SKM-1 treated with dmso at 0.1 percent for 144 hours (cell line): ENCODE results near the gene CCZ1B.
A peak's percentile ranks its signal among the peaks of the same experiment; 100 is the strongest.
"Not testable (repeated sequence)": the region's sequence is repeated elsewhere in the genome, so short reads cannot be mapped to it uniquely, and the experiment has no call there.

ENCODE experiments used
- DNase-seq: peaks from one replicate; lab custom pipeline; 2025; ENCODE audit not compliant: unreplicated experiment; lab: John Stamatoyannopoulos, UW

The CCZ1B gene

DNA sequence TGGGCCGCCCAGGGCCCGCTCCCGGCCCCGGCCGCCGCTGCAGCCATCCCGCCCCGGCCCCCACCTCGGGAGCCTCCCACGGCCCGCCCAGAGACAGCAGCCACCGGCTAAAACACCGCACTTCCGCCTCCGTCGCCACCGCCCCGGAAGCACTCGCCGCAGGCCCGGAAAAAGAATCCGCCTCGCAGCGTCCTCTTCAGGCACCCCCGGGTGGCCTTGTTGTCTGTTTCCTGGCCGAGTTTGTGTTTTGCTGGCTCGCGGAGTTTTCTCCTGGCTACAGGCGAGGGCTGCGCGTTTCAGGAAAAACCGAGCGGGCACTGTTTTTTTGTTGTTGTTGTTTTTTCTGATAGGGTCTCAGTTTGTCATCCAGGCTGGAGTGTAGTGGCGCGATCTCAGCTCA, at the start of gene CCZ1B:
TSS of gene CCZ1B (minus strand) at position 125 of the 400 bp plus-strand sequence. CDS start at position 47, 78 bp downstream.
- peak; percentile 50 for DNase-seq

DNA sequence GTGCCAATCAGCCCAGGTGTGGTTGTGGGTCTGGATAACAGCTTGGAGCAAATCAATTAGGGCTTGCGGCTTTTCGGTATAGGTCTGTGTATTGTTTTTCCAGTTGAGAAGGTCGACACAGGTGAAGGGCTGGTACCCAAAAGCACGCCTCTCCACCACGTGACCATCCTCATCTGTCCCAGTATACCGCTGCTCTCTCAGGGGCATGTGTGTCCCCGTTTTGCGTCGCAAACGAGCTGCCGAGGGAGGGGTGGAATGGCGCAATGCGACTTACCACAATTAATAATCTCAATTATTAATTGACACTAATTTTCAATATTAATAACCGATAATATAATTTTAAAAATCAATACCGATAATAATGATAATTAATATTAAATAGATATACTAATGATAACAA, 48.9 kb upstream of the CCZ1B start:
- DNase-seq: not testable (repeated sequence)

DNA sequence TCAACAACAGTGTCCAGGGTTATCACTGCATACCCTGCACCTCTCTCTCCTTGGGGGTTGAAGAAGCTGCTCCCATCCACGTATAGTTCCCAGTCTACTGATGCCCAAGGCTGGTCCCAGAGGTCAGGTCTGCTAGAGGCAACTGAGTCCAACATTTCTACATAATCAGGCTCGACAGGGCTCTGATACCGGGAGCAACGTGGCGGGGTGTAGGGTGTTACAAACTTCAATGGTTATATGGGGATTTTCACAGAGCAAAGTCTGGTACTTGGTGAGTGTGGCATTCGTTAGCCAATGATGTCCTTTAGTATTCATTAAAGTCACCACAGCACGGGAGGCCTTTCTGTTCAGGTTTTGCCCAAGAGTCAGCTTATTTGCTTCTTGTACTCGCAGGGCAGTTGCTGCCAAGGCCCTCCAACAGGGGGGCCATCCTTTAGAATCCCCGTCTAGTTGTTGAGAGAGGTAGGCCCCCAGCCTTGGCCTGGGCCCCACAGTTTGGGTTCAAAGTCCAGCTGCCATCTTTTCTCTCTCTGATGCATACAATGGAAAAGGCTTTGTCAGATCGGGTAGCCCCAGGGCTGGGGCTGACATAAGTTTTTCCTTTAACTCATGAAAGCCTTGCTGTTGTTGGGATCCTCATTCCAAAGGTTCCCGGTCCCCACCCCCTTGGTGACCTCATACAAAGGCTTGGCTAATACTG, 46.3 kb upstream of the CCZ1B start:
- DNase-seq: not testable (repeated sequence)

DNA sequence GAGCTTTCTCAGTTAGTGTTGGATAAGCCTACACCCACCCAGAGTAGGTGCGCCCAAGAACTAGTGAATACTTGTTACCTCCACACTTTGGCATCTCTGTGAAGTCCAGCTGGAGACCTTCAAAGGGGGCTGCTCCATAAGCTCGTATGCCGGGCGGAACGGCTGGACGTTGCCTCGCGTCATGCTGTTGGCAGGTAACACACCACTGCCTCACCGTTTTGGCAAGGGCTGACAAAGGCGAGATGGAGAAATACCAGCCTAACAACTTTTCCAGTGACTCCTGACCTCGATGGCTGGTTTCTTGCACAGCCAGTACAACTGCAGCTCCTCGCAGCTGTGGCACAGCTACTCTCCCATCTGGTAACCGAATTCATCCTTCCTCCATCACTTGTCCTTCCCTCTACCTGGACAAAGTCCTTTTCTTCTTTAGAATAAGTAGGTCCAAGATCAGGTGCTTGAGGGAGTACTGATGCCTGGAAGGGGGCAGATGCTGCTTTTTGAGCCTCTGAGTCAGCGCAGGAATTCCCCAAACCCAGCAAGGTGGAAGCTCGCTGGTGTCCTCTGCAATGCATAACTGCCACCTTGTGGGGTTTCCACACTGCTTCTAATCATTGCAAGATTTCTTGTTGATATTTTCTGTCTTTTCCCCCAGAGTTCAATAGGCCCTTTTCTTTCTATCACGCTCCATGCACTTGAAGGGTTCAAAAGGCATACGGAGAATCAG, 45.5 kb upstream of the CCZ1B start:
- DNase-seq: not testable (repeated sequence)

DNA sequence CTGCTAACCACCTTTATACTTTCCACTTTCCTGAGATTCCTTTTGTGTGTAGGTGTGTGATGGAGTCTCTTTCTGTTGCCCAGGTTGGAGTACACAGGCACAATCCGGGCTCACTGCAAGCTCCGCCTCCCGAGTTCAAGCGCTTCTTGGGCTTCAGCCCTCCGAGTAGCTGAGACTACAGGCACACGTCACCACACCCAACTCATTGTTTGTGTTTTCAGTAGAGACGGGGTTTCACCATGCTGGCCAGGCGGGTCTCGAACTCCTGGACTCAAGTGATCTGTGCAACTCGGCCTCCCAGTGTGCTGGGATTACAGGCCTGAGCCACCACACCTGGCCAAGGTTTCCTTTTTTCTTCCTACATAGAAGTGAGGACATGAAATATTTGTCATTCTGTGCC, 38.7 kb upstream of the CCZ1B start:
- not testable (repeated sequence) for DNase-seq

DNA sequence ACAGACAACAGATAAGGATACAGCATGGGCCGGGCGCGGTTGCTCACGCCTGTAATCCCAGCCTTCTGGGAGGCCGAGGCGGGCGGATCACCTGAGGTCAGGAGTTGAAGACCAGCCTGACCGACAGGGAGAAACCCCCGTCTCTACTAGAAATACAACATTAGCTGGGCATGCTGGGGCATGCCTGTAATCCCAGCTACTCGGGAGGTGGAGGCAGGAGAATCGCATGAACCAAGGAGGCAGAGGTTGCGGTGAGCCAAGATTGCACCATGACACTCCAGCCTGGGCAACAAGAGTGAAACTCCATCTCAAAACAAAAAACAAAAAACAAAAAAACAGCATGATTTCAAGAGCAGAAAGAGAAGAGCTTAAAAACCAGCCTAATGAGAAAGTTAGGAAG, 38.1 kb upstream of the CCZ1B start:
- DNase-seq: not testable (repeated sequence)

DNA sequence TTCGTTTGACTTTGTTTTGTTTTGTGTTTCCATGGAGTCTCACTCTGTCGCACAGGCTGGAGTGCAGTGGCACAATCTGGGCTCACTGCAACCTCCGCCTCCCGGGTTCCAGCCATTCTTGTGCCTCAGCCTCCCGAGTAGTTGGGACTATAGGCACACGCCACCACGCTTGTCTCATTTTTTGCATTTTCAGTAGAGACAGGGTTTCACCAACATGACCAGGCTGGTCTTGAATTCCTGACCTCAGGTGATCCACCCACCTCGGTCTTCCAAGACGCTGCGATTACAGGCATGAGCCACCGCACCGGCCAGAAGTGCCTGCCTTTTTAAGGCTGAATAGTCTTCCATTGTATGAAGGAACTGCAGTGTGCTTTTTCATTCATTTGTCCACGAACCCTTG, 36.8 kb upstream of the CCZ1B start:
- DNase-seq: not testable (repeated sequence)

DNA sequence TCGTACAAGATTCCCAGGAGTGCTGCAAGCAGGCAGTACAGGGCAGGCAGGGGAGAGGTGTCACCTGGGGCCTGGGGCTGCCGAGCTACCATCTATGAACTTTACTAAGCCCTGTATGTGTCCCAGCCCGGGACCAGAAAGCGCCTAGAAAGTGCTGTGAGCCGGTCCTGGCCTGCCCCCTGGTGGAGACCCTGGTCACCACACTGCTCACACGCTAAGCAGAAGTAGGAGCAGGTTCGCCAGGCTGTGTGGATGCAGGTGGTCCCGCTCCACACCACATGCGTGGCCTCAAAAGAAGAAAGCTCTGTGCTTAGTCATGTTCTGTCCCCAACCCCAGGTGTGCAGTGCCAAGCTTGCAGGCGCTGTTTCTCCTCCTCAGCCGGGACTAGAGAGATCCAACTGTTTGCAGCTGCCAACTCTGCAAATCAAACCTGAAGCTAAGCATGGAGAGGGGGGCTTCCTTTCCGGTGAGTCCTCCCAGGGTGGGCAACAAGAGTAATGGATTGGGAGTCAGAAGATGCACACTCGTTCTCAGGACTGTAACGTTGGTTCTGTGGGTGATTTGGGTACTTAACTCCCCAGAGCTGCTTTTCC, 31.7 kb upstream of the CCZ1B start:
- DNase-seq: peak; percentile 24

DNA sequence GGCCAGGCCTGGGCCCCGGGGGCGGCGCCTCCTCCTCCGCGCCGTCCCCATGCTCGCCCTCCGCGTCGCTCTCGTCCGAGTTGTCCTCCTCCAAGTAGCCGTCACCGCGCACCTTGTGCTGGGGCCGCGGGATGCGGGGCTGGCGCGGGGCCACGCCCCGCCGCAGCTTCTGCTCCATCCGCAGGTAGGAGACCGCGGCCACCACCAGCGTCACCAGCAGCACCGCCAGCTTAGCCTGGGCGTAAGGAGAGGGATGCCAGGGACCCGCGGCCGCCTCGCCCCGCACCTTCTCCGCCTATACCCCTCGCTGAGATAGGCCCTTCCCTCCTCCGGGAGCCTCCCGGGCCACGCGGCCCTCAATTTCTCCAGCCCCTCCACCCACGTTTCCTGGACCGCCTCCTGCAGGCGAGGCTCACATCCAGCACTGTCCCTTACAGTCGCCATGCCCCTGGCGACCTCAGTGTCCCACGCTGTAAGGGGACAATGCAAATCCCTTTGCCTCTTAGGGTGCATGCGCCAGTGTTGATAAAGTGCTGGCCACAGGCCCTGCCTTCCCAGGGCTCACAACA, 29.6 kb upstream of the CCZ1B start:
- not testable (repeated sequence) for DNase-seq

DNA sequence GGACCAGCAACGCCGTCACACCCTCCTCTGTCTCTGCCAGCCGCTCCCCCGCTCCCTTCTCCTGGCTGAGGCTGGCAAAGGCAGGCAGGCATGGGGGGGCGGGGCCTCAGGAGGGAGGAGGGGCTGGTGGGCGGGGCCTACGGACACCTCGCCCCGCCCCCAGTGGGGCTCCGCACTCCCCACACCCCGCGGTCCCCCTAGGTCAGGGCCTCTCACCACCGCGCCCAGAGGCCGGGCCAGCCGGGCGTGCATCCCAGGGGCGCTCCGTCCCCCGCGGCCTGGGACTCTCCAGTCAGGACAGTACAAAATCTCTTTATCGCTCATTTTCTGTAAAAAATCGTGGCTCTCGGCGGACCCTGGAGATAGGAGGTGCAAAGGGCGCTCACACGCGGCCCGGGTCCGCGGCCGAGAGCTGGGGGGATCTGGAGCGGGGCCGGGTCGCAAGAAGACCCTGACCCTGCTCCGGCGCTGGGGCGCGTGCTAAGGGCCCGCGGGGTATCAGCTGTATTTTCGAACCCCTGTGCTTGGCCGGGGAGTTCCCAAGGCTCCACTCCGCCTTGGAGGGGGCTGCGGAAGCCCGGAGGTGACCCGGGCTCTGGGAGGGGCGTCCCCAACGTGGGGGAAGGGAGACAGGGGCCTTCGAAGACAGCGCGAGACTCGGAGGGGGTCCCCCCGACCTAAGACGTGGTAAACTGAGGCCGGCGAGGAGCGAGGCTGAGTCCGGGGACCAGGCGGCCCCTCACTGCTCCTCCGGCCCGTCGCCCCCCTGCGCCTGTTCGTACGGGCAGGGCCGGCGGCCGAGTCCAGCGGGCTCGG, 28.9 kb upstream of the CCZ1B start:
- DNase-seq: not testable (repeated sequence)

DNA sequence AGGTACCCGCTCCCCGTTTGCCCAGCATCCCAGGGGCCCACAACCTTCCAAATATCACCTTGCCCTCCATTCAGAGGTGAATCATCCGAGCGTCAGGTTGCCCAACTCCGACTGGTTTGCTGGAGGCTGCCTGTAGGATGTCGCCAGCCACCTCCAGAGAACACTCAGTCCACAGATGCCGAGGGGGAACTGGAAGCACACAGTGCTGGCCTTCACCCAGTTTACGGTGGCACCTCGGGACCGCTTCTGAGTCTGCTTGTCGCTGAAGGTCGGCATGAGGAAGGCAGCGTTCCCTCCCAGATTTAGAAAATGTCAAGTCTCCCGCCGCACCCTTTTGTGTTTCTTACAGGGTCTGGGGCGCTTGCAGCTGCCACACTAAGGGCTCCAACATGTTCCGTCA, 27.6 kb upstream of the CCZ1B start:
- DNase-seq: not testable (repeated sequence)

DNA sequence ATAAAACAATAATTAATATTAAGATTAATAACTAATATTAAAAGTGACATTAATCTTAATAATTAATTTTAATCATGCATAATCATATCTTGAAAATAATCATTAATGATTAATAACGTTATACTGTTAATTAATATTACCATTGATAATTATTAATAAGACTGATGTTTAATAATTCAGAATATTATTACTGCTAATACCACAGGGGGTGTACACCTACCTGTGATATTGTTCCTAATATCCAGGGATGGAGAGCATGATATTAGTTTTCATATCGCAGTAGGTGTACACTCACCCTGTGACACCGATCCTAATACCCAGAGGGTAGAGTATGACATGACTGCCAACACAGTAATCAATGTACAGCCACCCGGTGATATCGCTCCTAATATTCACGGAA, 23.1 kb upstream of the CCZ1B start:
- DNase-seq: not testable (repeated sequence)

DNA sequence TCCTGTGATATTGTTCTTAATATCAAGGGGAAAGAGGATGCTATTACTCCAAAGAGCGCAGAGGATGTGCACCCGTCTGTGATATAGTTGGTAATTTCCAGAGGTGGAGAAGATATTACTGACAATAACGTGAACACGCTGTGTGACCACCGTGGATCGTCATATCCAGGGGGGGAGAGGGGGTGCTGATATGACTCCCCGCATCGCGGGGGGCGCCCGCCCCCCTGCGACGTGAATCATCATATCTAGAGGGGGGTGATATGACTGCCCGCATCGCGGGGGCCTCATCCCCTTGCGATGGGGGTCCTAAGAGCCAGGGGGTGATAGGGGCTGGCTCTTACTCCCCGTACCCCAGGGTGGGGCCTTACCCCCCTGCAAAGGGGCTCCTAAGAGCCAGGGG, 21.7 kb upstream of the CCZ1B start:
- not testable (repeated sequence) for DNase-seq

DNA sequence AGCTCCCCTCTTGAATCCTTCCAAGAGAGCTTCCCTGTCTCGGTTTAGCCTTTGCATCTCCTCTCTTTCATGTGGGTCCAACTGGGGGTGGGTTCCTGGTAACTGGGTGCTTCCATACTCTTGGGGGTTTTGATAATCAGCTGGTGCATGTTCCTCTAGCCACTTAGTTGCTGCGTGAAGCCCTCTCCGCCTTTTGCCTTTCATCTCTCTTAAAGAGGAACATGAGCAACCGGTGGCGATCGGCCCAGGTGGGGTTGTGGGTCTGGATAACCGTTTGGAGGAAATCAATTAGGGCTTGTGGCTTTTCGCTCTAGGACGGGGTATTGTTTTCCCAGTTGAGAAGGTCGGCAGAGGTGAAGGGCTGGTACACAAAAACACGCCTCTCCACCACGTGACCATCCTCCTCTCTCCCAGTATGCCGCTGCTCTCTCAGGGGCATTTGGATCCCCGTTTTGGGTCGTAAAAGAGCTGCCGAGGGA, 19.9 kb upstream of the CCZ1B start:
- not testable (repeated sequence) for DNase-seq

DNA sequence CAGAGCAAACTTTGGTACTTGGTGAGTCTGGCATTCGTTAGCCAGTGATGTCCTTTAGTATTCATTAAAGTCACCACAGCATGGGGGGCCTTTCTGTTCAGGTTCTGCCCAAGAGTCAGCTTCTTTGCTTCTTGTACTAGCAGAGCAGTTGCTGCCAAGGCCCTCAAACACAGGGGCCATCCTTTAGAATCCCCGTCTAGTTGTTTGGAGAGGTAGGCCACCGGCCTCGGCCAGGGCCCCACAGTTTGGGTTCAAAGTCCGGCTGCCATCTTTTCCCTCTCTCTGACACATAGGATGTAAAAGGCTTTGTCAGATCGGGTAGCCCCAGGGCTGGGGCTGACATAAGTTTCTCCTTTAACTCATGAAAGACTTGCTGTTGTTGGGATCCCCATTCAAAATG, 17.6 kb upstream of the CCZ1B start:
- not testable (repeated sequence) for DNase-seq

DNA sequence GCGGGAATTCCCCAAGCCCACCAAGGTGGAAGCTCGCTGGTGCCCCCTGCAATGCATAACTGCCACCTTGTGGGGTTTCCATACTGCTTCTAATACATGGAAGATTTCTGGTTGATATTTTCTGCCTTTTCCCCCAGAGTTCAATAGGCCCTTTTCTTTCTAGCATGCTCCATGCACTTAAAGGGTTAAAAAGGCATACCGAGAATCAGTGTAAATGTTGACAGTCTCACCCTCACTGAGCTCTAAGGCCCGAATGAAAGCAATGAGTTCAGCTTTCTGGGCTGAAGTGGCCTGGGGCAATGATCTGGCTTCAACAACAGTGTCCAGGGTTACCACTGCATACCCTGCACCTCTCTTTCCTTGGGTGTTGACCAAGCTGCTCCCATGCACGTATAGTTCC, 17.0 kb upstream of the CCZ1B start:
- not testable (repeated sequence) for DNase-seq

DNA sequence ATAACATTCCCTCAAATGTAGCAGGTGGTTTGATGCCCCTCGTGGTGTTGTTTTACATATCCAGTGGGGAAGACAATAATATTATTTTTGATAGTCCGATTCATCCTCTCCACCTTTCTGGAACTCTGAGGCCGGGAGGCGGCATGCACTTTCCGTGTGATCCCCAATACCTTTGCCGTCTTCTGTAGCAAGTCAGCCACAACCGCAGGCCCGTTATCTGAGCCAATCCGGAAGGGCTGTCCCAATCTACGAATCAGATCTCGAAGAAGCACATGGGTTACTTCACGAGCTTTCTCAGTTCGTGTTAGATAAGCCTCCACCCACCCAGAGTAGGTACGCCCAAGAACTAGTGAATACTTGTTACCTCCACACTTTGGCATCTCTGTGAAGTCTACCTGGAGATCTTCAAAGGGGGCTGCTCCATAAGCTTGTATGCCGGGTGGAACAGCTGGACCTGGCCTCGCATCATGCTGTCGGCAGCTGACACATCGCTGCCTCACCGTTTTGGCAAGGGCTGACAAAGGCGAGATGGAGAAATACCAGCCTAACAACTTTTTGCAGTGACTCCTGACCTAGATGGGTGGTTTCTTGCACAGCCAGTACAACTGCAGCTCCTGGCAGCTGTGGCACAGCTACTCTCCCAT, 16.3 kb upstream of the CCZ1B start:
- not testable (repeated sequence) for DNase-seq

DNA sequence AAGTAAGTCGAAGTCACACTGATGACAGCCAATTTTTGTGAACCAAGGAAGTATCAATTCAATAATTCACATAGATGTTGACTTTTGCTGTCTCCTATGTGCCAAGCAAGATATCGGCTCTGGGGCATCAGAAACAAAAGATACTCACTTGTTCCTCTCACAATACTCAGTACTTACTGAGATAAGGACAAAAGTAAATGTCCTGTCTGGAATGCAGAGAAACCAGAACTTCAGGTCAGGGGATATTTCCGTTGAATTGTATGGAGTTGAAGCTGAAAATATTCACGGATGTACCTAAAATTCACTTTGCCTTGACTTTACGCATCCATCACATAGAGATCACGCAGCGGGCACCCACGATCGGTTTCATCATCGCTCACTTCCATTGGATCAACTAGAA, 11.0 kb upstream of the CCZ1B start:
- DNase-seq: not testable (repeated sequence)

DNA sequence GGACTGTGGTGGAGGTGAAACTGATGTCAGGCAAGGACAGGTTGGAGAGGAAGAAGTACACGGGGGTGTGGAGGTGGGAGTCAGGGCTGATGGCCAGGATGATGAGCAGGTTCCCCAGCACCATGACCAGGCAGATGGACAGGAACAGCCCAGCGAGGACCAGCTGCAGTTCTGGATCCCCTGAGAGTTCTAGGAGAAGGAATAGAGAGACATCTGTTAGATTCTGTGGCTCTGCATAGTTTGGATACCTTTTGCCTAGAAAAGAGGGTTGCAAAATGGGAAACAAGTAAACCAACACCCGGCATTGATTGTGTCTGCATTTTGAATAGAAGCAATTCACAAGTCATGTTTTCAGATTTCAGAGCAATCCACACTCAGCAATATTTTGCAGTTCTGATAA, 9.4 kb upstream of the CCZ1B start:
- DNase-seq: not testable (repeated sequence)

DNA sequence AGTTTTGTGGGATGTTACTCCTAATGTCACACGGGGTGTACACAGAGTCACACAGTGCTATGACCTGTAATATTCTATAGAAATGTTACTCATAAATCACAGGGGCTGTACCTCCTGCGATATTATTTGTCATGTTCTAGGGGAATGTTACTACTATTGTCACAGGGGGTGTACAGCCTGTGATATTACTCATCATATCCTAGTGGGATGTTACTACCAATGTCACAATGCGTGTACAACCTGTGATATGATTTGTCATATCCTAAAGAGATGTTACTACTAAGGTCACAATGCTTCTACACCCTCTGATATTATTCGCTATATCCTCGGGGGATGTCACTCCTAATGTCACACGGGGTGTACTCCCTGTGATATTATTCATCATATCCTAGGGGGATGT, 7.6 kb upstream of the CCZ1B start:
- no peak for DNase-seq
